HuH-7.5 (cell line): ENCODE data around the gene DENND1B.

Source experiments
- DNase-seq: peaks from one replicate; pipeline ENCODE4 v3.0.0; 2011; ENCODE audit warnings: low spot score

Gene DENND1B, protein sequence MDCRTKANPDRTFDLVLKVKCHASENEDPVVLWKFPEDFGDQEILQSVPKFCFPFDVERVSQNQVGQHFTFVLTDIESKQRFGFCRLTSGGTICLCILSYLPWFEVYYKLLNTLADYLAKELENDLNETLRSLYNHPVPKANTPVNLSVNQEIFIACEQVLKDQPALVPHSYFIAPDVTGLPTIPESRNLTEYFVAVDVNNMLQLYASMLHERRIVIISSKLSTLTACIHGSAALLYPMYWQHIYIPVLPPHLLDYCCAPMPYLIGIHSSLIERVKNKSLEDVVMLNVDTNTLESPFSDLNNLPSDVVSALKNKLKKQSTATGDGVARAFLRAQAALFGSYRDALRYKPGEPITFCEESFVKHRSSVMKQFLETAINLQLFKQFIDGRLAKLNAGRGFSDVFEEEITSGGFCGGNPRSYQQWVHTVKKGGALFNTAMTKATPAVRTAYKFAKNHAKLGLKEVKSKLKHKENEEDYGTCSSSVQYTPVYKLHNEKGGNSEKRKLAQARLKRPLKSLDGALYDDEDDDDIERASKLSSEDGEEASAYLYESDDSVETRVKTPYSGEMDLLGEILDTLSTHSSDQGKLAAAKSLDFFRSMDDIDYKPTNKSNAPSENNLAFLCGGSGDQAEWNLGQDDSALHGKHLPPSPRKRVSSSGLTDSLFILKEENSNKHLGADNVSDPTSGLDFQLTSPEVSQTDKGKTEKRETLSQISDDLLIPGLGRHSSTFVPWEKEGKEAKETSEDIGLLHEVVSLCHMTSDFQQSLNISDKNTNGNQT

GRCh38 chr1:197775282-197776262 lies at the start of gene DENND1B:
Gene DENND1B, minus strand, starts transcription at chr1:197775480. Its CDS starts 325 bp downstream, at chr1:197775155.
- peak; percentile 52 for DNase-seq

GRCh38 chr1:197814306-197814705 lies 39.0 kb upstream of the DENND1B start:
- no peak for DNase-seq

DNA sequence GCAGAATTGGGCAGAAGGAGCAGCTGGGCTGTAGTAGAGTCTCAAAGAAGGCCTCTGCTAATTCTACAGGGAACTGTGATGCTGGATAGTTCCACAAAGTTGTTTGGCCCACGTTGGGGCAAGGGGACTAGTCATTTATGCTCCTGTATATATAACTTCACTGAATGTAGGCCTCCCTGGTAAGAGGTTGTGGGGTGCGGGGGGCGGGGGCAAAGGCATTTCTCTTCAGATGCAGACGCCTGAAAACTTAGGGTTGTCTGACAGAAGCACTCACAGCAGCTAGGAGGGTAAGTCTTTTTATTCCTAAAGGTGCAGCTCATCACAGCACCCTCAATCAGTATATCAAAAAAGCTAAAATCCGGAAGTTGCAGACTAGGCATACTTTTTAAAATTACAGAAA lies 38.5 kb upstream of the DENND1B start:
- DNase-seq: no peak

- no peak for DNase-seq
Measured at GRCh38 chr1:197811769-197812168, 36.5 kb upstream of the DENND1B start.

DNA sequence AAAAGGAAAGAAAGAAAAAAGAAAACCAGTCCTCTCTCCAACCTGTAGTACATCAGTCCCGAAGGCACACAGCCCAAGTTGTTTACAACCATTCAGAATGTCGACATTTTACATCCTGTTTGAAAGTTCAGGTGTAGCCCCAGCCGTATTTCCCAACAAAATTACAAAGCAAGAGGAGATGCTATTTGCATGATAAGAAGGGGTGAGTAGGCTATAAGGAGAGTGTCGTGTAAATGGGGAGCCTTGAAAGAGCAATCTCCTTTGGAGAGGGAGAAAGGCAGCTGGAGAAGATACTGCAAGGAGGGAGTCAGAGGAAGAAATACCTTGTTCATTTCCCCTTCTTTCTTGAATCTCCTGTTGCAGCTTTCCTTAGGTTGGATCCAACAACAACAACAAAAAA lies 35.5 kb upstream of the DENND1B start:
- DNase-seq: no peak

- no peak for DNase-seq
Measured at GRCh38 chr1:197808880-197809279, 33.6 kb upstream of the DENND1B start.

- no peak for DNase-seq
Measured at GRCh38 chr1:197807739-197808453, 32.6 kb upstream of the DENND1B start.

DNA sequence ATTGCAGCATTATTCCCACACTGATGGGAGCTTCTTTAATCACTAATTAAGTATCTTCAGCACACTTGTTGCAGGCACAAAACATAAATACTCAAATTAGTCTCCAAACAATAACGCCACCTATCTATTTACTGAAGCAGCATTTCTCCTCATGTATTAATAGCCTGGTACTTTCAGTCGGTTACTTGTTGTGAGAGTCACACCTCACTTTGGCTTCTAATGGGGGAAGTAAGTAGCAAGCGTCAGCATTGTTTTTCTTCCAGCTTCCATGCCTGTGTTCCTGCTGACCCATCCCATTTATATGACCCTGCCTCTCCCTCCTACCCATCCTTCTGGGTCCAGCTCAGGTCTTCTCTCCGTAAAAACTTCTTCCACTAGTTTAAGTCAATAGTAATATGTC lies 31.9 kb upstream of the DENND1B start:
- DNase-seq: no peak

DNA sequence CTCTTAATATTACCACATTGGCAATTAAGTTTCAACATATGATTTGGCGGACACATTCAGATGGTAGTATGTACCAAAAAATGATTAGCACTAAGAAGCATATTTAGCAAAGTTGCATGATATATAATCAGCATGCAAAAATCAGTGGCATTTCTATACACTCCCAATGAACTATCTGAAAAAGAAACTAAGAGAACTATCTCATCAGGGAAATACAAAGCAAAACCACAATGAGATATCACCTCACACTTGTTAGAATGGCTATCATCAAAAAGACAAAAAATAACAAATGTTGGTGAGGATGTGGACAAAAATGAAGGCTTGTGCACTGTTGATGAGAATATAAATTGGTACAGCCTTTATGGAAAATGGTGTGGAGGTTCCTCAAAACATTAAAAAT lies 31.4 kb upstream of the DENND1B start:
- no peak for DNase-seq

DNA sequence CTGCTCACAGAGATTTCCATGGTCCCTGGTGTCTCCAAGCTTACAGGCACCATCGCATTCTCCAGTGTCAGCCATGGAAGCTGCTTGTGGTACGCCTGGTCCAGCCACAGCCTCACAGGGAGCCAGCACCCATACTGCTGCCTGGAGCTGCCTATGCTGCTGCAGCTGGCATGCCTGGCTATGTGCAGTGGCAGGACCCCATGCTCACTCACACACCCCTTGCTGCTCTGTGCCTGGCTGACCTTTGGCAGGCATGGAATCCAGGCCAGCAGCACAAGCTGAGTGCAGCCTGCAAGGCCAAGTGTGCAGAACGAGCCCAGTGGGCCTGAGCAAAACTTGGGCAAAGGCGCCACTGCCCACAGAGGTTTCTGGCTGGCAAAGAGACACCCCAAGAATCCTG lies 26.4 kb upstream of the DENND1B start:
- DNase-seq: no peak

DNA sequence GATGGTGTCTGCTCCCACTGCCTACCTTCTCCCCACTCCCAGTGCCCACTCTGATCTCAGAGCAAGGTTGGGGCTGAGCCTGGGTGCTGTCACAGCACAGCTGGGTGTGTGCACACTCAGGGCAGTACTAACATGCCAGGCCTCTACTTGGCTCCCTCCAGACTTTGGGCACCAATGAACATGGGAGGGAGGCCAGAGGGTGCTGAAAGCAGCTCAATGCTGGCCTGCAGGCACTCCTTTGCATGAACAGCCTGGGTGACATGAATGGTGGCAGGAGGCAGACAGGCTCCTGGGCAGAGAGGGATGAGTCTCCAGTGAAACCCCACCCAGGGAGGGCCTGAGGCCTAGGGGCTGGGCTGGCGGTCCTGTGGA lies 25.8 kb upstream of the DENND1B start:
- no peak for DNase-seq

GRCh38 chr1:197800379-197801110 lies 25.3 kb upstream of the DENND1B start:
- no peak for DNase-seq

DNA sequence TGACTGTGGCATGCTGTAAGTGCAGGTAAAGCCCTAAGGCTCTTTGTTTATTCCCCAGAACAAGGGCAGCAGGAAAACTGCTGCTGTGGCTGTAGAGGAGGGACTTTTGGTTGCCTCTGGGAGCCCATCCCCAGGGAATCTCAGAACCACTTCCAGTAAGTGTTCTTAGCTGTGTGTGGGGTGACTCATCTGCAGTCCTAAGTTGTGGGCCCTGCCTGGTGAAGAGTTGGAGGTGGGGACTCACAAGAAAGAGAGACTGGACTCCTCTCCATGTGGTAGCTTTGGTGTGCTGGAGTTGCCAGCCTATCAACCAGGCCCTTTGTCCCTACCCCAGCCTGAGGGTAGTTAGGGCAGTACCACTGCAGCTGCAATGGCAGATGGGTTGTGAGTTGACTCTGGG lies 24.0 kb upstream of the DENND1B start:
- DNase-seq: no peak

DNA sequence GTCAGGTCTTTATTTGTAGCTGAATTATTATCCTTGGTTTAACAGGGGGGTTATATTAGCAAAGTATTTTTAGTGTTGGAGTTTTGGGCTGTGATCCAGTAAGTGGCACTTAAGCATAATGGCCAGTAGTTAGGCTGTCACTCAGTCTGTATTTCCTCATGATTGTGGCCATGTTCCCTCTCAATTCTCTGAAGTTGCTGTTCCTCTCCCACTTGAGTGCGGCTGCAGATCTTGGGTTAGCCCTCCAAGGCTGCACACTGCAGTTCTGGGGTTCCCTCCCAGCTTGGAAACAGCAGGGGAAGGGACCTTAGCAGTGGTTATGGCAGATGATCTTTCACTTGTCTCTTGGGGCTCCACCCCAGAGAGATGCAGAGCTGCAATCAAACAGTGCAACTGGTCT lies 23.2 kb upstream of the DENND1B start:
- no peak for DNase-seq

DNA sequence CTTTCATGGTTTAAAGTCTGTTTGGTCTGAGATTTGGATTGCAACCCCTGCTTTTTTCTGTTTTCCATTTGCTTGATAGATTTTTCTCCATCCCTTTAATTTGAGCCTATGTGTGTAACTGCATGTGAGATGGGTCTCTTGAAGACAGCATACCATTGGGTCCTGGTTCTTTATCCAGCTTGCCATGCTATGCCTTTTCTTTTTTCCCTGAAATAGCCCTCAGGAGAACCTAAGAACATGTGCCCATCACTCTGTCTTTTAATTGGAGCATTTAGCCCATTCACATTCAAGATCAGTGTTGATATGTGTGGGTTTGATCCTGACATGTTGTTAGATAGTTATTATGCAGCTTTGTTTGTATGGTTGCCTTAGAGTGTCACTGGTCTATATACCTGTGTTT lies 21.7 kb upstream of the DENND1B start:
- DNase-seq: no peak

DNA sequence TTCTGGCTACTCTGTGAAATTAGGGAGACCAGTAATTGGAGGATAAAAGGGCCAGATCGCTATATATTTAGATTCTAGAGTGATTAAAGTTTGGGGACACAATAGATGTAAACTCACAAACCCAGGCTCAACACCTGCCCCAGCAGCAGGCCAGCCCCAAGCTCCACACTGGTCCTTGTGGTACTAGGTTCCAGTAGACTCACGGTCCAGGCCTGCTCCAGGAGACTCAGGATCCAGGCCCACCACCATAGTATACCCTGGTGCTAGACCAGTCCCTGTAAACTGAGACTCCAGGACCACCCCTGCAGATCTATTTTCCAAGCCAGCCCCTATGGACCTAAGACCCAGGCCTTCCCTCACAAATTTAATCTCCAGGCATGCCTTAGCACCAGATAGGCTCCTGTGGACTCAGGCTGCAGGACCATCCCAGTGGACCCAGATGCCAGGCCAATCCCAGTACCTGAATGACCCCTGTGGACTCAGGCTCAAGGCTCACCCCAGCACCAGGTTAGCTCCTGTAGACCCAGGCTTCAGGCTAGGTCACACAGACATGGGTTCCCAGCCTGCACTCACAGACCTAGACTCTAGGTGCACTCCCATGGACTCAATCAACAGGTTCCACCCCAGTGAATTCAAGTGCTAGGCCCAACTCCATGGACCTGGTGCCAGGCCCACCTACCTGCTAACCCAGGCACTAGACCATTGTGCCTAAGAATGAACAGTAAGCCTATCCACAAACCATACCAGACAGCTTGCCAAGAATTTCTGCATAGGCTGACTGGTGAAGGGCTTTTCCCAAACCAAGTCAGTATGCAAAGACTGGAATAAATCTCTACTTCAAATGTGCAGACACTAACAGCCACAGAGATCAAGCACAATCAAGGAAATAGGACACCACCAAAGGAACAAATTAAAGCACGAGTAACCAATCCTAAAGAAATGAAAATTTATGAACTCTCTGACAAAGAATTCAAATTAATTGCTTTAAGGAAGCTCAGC lies 13.8 kb upstream of the DENND1B start:
- DNase-seq: no peak

- no peak for DNase-seq
Measured at GRCh38 chr1:197787623-197788536, 12.6 kb upstream of the DENND1B start.

DNA sequence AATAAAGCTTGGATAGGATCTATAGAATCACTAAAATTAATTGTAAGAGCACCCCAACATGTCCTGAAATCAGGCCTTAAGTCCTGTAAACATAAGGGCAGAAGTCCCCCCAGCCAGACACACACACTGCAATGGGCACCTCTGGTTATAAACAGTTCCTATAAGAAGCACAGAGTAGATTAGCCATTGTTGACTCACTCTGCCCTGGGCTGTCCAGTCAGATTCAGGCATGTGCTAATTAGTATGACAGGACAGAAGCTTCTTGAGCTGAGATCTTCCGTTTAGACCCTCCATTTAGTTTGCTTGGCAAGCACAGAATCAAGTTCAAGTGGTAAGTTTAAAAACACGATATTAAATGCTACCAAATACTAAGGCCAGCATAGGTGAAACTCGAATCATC lies 11.8 kb upstream of the DENND1B start:
- DNase-seq: no peak

GRCh38 chr1:197786280-197786679 lies 11.0 kb upstream of the DENND1B start:
- DNase-seq: no peak
